CMK (cell line): ENCODE measurements around the gene TRAM2.

Experiments used
- DNase-seq: peaks from one replicate; pipeline ENCODE4 v3.0.0-alpha.2; 2010; ENCODE audit warnings: low read depth

The TRAM2 gene

GRCh38 chr6:52545406-52546119, 31.3 kb downstream of the TRAM2 start:
- no peak for DNase-seq

- DNase-seq, result no peak
These were observed 32.1 kb downstream of the TRAM2 start for GRCh38 chr6:52544602-52545405.

- DNase-seq, result no peak
These were observed 32.9 kb downstream of the TRAM2 start for GRCh38 chr6:52543729-52544601.

- no peak for DNase-seq
These were observed 33.6 kb downstream of the TRAM2 start for GRCh38 chr6:52543262-52543661.

GRCh38 chr6:52541135-52541534, 35.7 kb downstream of the TRAM2 start:
- no peak for DNase-seq

- DNase-seq, result no peak
These were observed 36.5 kb downstream of the TRAM2 start for GRCh38 chr6:52540286-52540902.

GRCh38 chr6:52539607-52540006, 37.3 kb downstream of the TRAM2 start:
- DNase-seq, result no peak

- DNase-seq, result no peak
These were observed 37.9 kb downstream of the TRAM2 start for GRCh38 chr6:52538901-52539354.

- DNase-seq, result no peak
These were observed 38.5 kb downstream of the TRAM2 start for GRCh38 chr6:52538252-52538900.

- no peak for DNase-seq
These were observed 39.7 kb downstream of the TRAM2 start for GRCh38 chr6:52537001-52537753.

GRCh38 chr6:52536424-52536916, 40.4 kb downstream of the TRAM2 start:
- no peak for DNase-seq

GRCh38 chr6:52535711-52536423, 41.0 kb downstream of the TRAM2 start:
- DNase-seq, result no peak

GRCh38 chr6:52534966-52535390, 41.9 kb downstream of the TRAM2 start:
- peak; percentile 35 for DNase-seq

- DNase-seq, result no peak
These were observed 42.5 kb downstream of the TRAM2 start for GRCh38 chr6:52534363-52534762.

GRCh38 chr6:52533491-52533890, 43.4 kb downstream of the TRAM2 start:
- DNase-seq, result no peak

GRCh38 chr6:52532457-52532856, 44.4 kb downstream of the TRAM2 start:
- no peak for DNase-seq

GRCh38 chr6:52531834-52532233, 45.0 kb downstream of the TRAM2 start:
- no peak for DNase-seq

- no peak for DNase-seq
These were observed 45.5 kb downstream of the TRAM2 start for GRCh38 chr6:52531396-52531795.

- DNase-seq, result no peak
These were observed 46.5 kb downstream of the TRAM2 start for GRCh38 chr6:52530351-52530750.

GRCh38 chr6:52529311-52529710, 47.5 kb downstream of the TRAM2 start:
- no peak for DNase-seq
